ENCODE data around the gene USP37.

- TF ChIP-seq POLR2A (IDR thresholded peaks at IDR 0.05), result no peak
- no peak for TF ChIP-seq CTCF (IDR thresholded peaks at IDR 0.05)
- TF ChIP-seq POLR2AphosphoS5 (IDR thresholded peaks at IDR 0.05; ENCODE audit: insufficient read depth in 1 of 2, low read depth in 1 of 2), result no peak
Observed at GRCh38 chr2:218431878-218432277, 136.3 kb downstream of the USP37 start.

Data from vagina (tissue), 2 donors.